Thyroid gland (tissue), 4 donors: ENCODE results near the gene EXOC3L2. TPM values are rescaled to one million over a fixed set of nuclear protein-coding genes. Genes with fewer than 3 reads are reported as not detected.

Experiments used
- DNase-seq, 2 donors: peaks; one replicate each; pipeline ENCODE4 v3.0.0-alpha.2; 2019
- H3K27ac ChIP-seq, 3 donors: fragments of 200-600 bp; sonication (generic); 1 replicate in 2 of 3; 2 replicates in 1 of 3; pipeline ENCODE4 v1.5.1; 2016 to 2019; ENCODE audit warnings: mild to moderate bottlenecking in 1 of 3, moderate library complexity in 1 of 3
- H3K27me3 ChIP-seq: fragments of 200-600 bp; sonication (generic); one replicate; pipeline ENCODE4 v1.5.1; 2019
- H3K36me3 ChIP-seq, 2 donors: fragments of 200-600 bp; sonication (generic); one replicate each; pipeline ENCODE4 v1.5.1; 2016 to 2019
- H3K4me1 ChIP-seq, 2 donors: fragments of 200-600 bp; sonication (generic); one replicate each; pipeline ENCODE4 v1.5.1; 2017 to 2019
- H3K4me3 ChIP-seq, 3 donors: fragments of 200-600 bp; sonication (generic); replicated peaks in 1 of 3; 1 replicate in 2 of 3; 2 replicates in 1 of 3; pipeline ENCODE4 v1.5.1; 2016; ENCODE audit warnings: mild to moderate bottlenecking in 1 of 3
- H3K9me3 ChIP-seq: fragments of 200-600 bp; sonication (generic); one replicate; pipeline ENCODE4 v1.5.1; 2017
- POLR2A ChIP-seq, 2 donors: fragments of 450-650 bp; IDR thresholded peaks; one replicate each; pipeline ENCODE4 v1.6.1; 2017; ENCODE audit warnings: antibody characterized with exemption in 2 of 2, mild to moderate bottlenecking in 2 of 2, moderate library complexity in 1 of 2
- WGBS, 2 donors: methylation state at CpG; one replicate each; pipeline ENCODE4 v1.1.5; 2017; 5-methylcytosine and 5-hydroxymethylcytosine counted together
- intact Hi-C: fragments of 100-400 bp; cut with DNase I; formaldehyde crosslinking; loops from one replicate; pipeline ENCODE4 v1.15.1; 2023
- total RNA-seq, 4 donors: library from RNA; depleted of rRNA; stranded (reverse); fragments of >200 nt; gene quantifications; one replicate each; pipeline ENCODE4 v1.2.3, GENCODE V29; 2016
- TF ChIP-seq, protein P1 (sequence below), 6 experiments: fragments of 200-600 bp in 3 of 6; fragments of 450-650 bp in 3 of 6; sonication (generic) in 3 of 6; IDR thresholded peaks; one replicate each; pipeline ENCODE4 v1.5.1; 2016 to 2019; ENCODE audit warnings: antibody characterized with exemption in 6 of 6, mild to moderate bottlenecking in 2 of 6, inconsistent platforms in 1 of 6, moderate library complexity in 1 of 6

The EXOC3L2 gene
- total RNA-seq, result 10 to 100 TPM in 2 of 4 donors, 1 to 10 TPM in 2; 2.1 to 17.2 (median 11.4) TPM

DNA sequence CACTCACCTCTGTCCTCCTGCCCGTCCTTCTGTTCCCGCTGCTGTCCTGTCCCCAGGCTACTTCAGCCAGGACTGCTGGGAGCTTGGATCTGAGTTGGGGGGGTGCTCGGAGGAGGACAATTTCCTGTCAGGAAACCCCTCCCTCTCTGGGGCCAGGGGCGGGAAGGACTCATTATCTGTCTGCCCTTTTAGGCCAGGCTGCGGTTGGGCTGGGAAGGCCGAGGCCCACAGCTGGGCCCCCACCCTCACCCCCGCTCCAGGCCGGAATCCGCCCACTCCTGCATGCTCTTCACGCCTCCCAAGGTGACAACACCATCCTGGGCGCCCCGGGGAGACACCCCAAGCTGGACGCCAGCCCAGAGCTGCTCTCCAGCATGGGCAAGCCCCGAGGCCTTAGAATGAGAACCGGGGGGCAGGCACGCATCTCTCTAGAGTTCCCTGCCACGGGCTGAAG lies at the start of gene EXOC3L2:
Gene EXOC3L2 (minus strand): TSS at position 74 of the 454 bp plus-strand sequence. CDS start 6,362 bp downstream, outside the sequence.
- DNase-seq, result peak in 1 of 2 donors; percentile 16
- no peaks in the 10 kb centered on the region for H3K27me3 ChIP-seq
- peaks cover 2% of the 10 kb centered on the region in 2 donors for H3K4me1 ChIP-seq
- intact Hi-C loops, result no loop called here
- H3K27ac ChIP-seq, result peak within 1 kb of the TSS in 1 of 3 donors; percentile 49
- no peaks in the 10 kb centered on the region for H3K9me3 ChIP-seq
- WGBS, 2 donors, result 47 to 50% methylated on average over 4 to 6 of the region's 17 CpGs
- TF ChIP-seq POLR2A (IDR thresholded peaks at IDR 0.05), result no peak
- TF ChIP-seq, protein P1, sequence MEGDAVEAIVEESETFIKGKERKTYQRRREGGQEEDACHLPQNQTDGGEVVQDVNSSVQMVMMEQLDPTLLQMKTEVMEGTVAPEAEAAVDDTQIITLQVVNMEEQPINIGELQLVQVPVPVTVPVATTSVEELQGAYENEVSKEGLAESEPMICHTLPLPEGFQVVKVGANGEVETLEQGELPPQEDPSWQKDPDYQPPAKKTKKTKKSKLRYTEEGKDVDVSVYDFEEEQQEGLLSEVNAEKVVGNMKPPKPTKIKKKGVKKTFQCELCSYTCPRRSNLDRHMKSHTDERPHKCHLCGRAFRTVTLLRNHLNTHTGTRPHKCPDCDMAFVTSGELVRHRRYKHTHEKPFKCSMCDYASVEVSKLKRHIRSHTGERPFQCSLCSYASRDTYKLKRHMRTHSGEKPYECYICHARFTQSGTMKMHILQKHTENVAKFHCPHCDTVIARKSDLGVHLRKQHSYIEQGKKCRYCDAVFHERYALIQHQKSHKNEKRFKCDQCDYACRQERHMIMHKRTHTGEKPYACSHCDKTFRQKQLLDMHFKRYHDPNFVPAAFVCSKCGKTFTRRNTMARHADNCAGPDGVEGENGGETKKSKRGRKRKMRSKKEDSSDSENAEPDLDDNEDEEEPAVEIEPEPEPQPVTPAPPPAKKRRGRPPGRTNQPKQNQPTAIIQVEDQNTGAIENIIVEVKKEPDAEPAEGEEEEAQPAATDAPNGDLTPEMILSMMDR (IDR thresholded peaks at IDR 0.05), result no peak
- H3K36me3 ChIP-seq, result no peaks in the 10 kb centered on the region
- peak within 1 kb of the TSS in 1 of 3 donors; percentile 12 for H3K4me3 ChIP-seq

DNA sequence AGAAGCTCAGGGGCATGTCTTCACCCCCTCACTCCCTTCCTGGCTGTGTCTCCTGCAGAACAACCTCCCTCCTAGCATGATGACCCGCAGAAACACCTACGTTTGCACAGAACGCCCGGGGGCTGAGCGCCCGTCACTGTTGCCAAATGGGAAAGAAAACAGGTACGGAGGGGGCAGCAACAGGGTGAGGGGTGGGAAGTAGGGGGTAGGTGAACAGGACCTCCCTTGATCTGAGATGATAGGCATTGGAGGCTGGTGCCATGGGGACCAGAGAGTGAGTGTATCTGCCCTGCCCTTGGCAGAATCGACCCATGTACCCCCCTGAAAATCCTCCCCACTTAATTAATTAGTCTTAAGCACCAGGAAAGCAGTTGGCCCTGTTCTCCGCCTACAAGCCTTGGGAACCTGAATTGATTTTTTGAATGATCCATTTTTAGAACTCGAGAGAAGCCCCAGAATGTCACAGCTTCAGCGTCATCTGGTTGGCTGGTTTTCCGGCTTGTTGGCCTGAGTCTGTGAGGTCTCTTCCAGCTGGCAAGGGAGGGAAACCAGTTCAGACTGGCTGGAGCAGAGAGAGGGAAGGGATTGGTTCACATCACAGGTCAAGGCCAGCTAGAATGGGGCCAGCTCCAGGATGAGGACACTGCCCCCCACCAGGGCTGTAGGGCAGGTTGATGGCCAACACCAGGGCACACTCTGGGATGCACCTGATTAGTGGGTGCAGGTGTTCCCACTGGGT lies 49.3 kb upstream of the EXOC3L2 start:
- no peak overlapping the region for H3K4me3 ChIP-seq
- DNase-seq, result peak in 1 of 2 donors; percentile 66
- no peaks in the 10 kb centered on the region for H3K9me3 ChIP-seq
- TF ChIP-seq, protein P1 (IDR thresholded peaks at IDR 0.05), result no peak
- no peak for TF ChIP-seq POLR2A (IDR thresholded peaks at IDR 0.05)
- no peaks in the 10 kb centered on the region for H3K27me3 ChIP-seq
- intact Hi-C loops, result no loop called here
- H3K36me3 ChIP-seq, result peaks cover 5 to 11% of the 10 kb centered on the region in 2 donors
- no peak overlapping the region for H3K27ac ChIP-seq
- 70 to 85% methylated on average over 12 of the region's 12 CpGs for WGBS, 2 donors
- H3K4me1 ChIP-seq, result peaks cover 0 to 4% of the 10 kb centered on the region in 2 donors

DNA sequence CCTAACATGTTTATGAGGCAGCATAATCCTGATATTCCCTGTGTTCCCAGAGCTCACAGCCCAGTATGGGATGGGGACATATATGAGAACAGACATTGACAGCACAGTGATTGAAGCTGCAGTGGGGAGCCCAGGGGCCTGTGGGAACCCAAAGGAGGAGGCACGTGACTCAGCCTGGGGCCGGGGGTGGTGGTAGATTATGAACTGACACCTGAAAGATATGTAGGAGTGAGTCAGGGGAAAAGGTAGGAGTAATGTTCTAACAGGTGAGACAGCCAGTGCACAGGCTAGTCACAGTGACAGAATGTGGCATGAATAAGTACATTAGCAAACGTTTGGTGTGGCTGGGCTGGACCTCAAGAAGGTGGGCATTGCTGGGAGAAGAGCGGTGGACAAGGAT lies 48.5 kb upstream of the EXOC3L2 start:
- Histone ChIP-seq H3K4me3 (no peak overlapping the region), H3K27me3 (no peaks in the 10 kb centered on the region), H3K27ac (no peak overlapping the region), H3K36me3 (peaks cover 5 to 11% of the 10 kb centered on the region in 2 donors), H3K9me3 (no peaks in the 10 kb centered on the region), H3K4me1 (peaks cover 0 to 4% of the 10 kb centered on the region in 2 donors)
- WGBS, 2 donors, result 93 to 97% methylated on average over 4 of the region's 4 CpGs
- no peak for DNase-seq
- TF ChIP-seq, protein P1 (IDR thresholded peaks at IDR 0.05), result no peak
- no peak for TF ChIP-seq POLR2A (IDR thresholded peaks at IDR 0.05)
- intact Hi-C loops, result no loop called here

DNA sequence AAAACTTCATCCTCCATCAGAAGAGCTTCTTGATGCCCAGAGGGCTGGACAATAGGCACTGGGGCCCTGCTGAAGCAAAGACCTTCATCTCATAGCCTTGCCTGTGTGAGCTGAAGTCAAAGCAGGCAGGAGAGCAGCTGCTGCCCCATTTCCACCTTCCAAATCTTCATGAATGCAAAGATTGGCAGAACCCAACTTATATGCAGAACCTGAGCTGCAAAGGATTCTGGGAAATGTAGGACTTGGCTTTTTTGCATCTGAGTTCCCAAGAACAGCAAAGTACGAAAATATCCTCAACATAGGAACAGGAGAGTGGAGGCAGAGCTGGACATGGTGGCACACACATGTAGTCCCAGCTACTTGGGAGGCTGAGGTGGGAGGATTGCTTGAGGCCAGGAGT lies 46.6 kb upstream of the EXOC3L2 start:
- 97 to 100% methylated on average over 1 of the region's 1 CpG for WGBS, 2 donors
- Histone ChIP-seq H3K4me3 (no peak overlapping the region), H3K9me3 (no peaks in the 10 kb centered on the region), H3K27ac (no peak overlapping the region), H3K36me3 (peaks cover 11 to 16% of the 10 kb centered on the region in 2 donors), H3K4me1 (peaks cover 0 to 4% of the 10 kb centered on the region in 2 donors), H3K27me3 (no peaks in the 10 kb centered on the region)
- TF ChIP-seq, protein P1 (IDR thresholded peaks at IDR 0.05), result no peak
- no peak for TF ChIP-seq POLR2A (IDR thresholded peaks at IDR 0.05)
- no peak for DNase-seq
- intact Hi-C loops, result no loop called here

DNA sequence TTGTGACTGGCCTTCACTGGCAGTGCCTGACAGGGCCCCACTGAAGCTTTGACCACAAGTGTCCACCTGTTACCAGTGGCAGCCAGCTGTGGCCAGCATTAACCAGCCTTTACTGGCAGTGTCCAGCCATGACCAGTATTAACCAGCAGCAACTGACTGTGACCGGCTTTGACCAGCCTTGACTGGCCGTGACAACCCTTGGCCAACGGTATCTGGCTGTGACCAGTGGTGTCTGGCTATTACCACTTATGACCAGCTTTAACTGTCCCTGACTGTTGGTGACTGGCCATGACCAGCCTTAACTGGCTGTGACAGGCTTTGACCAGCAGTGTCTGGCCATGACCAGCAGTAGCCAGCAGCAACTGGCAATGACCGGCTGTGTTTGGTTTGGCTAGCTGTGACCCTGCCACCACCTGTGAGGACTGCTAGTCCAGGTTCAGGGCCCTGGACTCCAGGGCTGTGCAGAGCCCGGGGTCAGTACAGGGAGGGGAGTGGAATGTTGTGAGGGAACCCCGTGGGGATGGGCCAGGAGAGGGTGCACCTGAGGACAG lies 45.2 kb upstream of the EXOC3L2 start:
- WGBS, 2 donors, result 94 to 100% methylated on average over 1 to 4 of the region's 6 CpGs
- Histone ChIP-seq H3K4me1 (peaks cover 0 to 4% of the 10 kb centered on the region in 2 donors), H3K9me3 (no peaks in the 10 kb centered on the region), H3K27me3 (no peaks in the 10 kb centered on the region), H3K4me3 (no peak overlapping the region), H3K36me3 (peaks cover 6 to 16% of the 10 kb centered on the region in 2 donors), H3K27ac (no peak overlapping the region)
- TF ChIP-seq, protein P1 (IDR thresholded peaks at IDR 0.05), result no peak
- TF ChIP-seq POLR2A (IDR thresholded peaks at IDR 0.05), result no peak
- DNase-seq, result no peak
- intact Hi-C loops, result no loop called here
